Erythroblast (primary cell): ENCODE data around the gene SUGP2.

Experiments used
- GATA1 ChIP-seq: IDR thresholded peaks from 2 replicates; pipeline ENCODE4 v1.6.1; 2011; ENCODE audit warnings: low read depth, mild to moderate bottlenecking, control low read depth, low read length, moderate library complexity
- POLR2A ChIP-seq: IDR thresholded peaks from 2 replicates; pipeline ENCODE4 v1.6.1; 2011; ENCODE audit warnings: mild to moderate bottlenecking, low read length

DNA sequence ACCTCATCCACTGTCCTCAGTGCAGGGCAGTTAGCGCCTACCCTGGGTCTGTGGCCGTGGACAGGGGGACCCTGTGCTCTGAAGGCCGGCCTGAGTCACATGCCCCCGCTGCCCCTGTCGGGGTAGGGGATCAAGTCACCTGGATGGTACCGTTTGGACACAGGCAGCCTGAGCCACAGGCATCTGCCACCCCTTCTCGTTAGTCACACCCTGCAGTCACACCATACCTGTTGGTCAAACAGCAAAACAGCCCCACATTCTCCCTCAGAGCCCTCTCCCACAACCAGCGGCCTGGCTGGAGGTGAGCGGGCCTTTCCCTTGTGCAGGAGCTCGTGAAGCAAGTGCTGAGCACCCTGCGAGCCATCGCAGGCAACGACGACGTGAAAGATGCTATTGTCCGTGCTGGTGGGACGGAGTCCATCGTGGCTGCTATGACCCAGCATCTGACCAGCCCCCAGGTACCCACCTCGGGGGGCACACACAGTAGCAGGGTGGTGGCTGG is 21.7 kb upstream of the SUGP2 start:
- TF ChIP-seq POLR2A: no peak
- TF ChIP-seq GATA1: no peak
